HUDEP-2 (cell line): Measurements from ENCODE around the gene USP9X.
"Not testable (repeated sequence)": the region's sequence is repeated elsewhere in the genome, so short reads cannot be mapped to it uniquely, and the experiment has no call there.

ENCODE experiments used
- DNase-seq, 76 experiments: peaks; one replicate each; lab custom pipeline; 2025; ENCODE audit not compliant: unreplicated experiment in 76 of 76; lab: John Stamatoyannopoulos, UW

The USP9X gene

DNA sequence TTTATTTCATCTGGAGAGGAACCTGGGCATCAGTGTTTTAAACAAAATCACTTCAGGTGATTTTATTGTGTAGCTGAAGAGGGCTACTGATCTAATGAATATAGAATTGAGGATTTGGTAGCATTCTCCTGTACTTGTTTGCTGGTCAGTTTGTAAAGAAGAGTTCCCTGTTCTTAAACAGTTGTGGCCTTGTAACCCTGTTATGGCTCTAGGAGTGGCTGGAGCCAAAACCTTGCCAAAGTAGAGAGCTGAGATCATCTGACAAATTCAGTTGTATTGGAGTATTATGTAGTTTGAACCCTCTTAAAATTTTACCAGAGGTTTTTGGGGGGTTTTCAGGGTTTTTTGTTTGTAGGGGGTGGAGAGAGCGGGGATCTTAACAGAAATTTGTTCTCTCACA, 36.5 kb downstream of the USP9X start:
- DNase-seq = no peak

DNA sequence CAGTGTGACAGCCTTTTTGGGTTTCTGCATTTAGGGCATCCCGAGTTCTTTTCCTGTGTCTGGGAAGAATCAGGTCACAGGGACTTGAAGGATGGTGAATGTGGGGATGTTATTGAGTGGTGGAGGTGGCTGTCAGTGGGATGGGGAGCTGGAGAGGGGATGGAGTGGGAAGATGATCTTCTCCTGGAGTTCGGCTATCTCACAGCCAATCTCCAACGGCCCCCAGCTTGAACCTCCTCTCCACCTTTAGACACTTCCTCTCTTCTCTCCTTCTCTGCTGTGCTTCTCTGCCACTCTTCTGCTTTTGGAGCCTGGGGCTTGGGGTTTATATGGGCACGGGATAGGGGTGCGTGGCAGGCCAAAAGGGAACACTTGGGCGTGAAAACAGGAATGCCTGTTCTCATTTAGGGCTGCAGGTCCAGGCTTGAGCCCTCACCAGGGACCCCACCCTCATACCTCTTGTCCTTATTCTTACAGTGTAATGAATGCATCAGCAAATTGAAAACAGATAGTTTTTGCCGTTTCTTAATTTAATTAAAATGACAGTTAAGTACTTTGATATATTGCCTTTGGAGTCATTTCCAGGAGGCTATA, 37.5 kb downstream of the USP9X start:
- DNase-seq = no peak

GRCh38 chrX:41127477-41128192, 42.4 kb downstream of the USP9X start:
- no peak for DNase-seq

DNA sequence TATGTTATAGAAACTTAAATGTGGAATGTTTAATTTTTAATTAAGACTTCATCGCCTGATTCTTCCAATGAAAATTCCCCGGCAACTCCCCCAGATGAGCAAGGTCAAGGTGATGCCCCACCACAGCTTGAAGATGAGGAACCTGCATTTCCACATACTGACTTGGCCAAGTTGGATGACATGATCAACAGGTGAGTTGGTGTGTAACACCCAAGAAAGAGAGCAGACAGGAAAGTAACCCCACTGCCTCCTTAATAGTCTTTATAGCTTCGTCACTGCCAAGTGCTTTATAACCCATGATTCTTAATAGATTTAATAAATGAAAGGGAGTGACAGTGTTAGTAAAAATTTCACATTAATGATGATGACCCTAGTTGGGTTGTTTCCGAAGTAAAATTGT, 43.7 kb downstream of the USP9X start:
- no peak for DNase-seq

- no peak for DNase-seq
These were observed 46.5 kb downstream of the USP9X start for GRCh38 chrX:41131766-41132165.

GRCh38 chrX:41133551-41133950, 48.3 kb downstream of the USP9X start:
- no peak for DNase-seq

GRCh38 chrX:41137589-41137988, 52.3 kb downstream of the USP9X start:
- DNase-seq = no peak

DNA sequence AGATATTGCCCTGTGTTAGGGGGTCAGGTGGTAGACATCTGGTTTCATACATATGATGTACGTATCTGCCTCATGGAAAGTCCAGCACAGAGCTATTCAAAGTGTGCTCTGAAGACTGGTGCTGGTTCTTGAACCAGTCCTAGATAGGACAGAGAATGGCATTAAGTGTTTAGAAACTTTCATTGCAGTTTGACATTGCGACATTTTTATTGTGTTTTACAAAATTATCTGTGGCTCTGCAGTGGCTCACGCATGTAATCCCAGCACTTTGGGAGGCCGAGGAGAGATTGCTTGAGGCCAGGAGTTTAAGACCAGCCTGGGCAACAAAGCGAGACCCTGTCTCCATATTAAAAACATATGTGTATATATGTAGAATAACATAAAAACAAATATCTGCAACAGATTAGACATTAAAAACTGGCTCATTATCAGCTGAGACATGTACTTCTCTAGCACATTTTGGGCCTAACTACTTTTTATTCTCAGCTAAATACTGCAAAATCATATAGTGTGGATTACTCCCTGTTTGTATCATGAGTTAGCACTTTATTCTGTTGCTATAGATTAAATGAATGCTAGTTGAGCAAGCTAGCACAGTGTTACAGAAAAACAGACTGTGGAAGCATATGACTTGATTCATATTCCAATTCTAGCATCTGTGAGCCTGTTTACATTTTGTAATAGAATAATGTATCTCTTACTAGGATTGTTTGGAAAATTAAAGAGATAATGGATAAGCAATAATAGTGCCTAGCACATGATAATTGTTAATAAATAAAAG, 57.1 kb downstream of the USP9X start:
- DNase-seq = no peak

GRCh38 chrX:41144873-41145272, 59.6 kb downstream of the USP9X start:
- no peak for DNase-seq

- no peak for DNase-seq
These were observed 60.8 kb downstream of the USP9X start for GRCh38 chrX:41145920-41146608.

GRCh38 chrX:41148553-41148952, 63.3 kb downstream of the USP9X start:
- no peak for DNase-seq

GRCh38 chrX:41150043-41150442, 64.8 kb downstream of the USP9X start:
- DNase-seq = no peak

GRCh38 chrX:41151726-41152125, 66.5 kb downstream of the USP9X start:
- DNase-seq = not testable (repeated sequence)

- DNase-seq = no peak
These were observed 67.0 kb downstream of the USP9X start for GRCh38 chrX:41152221-41152620.

DNA sequence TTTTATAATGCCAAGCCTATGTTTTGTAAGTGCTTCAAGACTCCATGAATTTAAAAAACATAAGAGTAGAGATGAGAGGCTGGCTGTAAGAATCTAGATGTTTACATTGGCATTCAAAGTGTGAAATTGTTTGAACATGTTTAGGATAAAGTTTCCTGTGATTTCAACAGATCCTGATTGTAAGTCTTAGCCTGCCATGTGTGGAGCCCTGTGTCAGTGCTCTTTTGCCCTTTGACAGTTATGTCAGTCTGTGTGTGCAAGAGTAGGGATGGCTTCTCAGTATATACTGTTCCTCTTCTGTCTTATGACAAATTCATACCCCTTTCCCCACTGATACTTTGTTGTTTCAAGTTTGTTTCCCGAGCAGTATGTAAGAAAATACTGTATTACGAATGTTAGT, 68.2 kb downstream of the USP9X start:
- DNase-seq = no peak

GRCh38 chrX:41153957-41154356, 68.7 kb downstream of the USP9X start:
- no peak for DNase-seq

DNA sequence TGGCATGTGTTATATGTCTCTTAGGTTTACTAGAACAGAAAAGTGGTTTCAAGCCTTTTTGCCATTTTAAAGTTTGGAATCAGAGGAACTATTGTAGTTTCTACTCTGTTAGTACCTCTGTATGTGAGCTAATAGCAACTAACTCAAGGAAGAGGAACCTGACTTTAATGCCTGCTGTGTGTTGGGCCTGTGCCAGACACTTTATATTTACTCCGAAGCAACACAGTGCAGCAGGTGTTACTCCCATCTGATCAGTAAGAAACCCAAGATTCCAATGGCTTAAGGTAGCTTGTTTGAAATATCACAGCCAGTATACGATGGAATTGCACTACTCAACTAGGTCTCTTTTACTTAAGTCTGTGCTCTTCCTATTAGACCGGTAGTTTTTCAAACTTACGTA, 79.2 kb downstream of the USP9X start:
- DNase-seq = no peak

- no peak for DNase-seq
These were observed 82.6 kb downstream of the USP9X start for GRCh38 chrX:41167888-41168287.

- no peak for DNase-seq
These were observed 91.0 kb downstream of the USP9X start for GRCh38 chrX:41176263-41176662.

DNA sequence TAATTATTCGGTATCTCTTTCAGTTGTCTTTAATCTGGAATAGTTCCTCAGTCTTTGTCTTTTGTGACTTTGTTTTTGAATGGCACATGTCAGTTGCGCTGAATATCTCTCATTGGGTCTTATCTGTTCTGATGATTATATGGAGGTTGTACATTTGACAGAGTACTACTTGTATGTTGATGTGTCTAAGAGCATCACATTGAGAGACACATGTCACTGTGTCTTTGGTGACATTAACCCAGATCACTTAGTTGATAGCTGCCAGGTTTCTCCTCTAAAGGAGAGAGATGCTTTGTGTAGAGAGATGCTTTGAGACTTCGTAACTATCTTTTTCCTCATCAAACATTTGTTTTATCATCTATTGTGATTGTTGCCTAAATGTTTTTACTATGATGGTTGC, 92.1 kb downstream of the USP9X start:
- no peak for DNase-seq

GRCh38 chrX:41178201-41178600, 93.0 kb downstream of the USP9X start:
- no peak for DNase-seq
